Measurements from ENCODE around the gene SACS.

DNA sequence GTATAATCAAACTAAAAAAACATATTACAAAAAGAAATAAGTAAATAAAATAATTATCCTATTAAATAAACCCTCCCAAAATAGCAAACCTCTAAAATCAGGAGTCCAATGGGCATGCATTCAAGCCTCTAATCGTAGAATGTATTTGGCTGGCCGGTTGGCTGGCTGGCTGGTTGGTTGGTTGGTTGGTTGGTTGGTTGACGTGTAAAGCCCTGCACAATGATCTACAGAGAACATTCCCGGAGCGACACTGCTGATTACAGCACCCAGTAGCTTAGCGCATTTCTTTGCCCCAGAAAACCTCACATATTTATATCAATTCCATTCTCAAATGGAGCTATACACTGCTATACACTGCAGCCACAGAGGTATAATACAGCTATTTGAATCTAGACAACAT lies 65.6 kb downstream of the SACS start:
- TF ChIP-seq, protein P1, sequence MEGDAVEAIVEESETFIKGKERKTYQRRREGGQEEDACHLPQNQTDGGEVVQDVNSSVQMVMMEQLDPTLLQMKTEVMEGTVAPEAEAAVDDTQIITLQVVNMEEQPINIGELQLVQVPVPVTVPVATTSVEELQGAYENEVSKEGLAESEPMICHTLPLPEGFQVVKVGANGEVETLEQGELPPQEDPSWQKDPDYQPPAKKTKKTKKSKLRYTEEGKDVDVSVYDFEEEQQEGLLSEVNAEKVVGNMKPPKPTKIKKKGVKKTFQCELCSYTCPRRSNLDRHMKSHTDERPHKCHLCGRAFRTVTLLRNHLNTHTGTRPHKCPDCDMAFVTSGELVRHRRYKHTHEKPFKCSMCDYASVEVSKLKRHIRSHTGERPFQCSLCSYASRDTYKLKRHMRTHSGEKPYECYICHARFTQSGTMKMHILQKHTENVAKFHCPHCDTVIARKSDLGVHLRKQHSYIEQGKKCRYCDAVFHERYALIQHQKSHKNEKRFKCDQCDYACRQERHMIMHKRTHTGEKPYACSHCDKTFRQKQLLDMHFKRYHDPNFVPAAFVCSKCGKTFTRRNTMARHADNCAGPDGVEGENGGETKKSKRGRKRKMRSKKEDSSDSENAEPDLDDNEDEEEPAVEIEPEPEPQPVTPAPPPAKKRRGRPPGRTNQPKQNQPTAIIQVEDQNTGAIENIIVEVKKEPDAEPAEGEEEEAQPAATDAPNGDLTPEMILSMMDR (IDR thresholded peaks at IDR 0.05) = no peak
- TF ChIP-seq POLR2A (IDR thresholded peaks at IDR 0.05) = no peak
